Non-pigmented ciliary epithelial cell (primary cell): Measurements from ENCODE around the gene SOCS2.

Source experiments
- DNase-seq: peaks from one replicate; pipeline ENCODE4 v3.0.0-alpha.2; 2010; ENCODE audit warnings: low read depth

The SOCS2 gene

DNA sequence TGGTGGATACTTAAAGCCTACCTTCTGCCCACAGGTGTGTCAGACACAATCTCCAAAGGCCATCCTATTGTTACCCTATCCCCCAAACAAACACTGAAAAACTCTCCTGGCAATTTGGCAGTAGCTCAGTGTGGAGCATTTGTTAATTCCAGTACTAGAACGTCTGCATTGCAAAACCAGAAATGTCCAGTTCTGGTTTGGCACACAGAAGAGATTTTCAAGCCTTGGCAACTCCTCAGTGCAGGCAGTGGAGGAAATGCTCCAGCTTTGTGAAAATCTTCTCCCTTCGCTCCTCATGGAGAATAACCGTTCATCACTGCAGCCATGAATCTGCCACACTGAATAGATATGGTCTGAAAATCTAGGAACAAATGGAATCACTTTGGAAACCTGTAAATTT is 5.3 kb upstream of the SOCS2 start:
- DNase-seq = no peak

GRCh38 chr12:93568091-93568490 is 4.4 kb upstream of the SOCS2 start:
- DNase-seq = no peak

GRCh38 chr12:93569301-93569655 is 3.2 kb upstream of the SOCS2 start:
- no peak for DNase-seq

DNA sequence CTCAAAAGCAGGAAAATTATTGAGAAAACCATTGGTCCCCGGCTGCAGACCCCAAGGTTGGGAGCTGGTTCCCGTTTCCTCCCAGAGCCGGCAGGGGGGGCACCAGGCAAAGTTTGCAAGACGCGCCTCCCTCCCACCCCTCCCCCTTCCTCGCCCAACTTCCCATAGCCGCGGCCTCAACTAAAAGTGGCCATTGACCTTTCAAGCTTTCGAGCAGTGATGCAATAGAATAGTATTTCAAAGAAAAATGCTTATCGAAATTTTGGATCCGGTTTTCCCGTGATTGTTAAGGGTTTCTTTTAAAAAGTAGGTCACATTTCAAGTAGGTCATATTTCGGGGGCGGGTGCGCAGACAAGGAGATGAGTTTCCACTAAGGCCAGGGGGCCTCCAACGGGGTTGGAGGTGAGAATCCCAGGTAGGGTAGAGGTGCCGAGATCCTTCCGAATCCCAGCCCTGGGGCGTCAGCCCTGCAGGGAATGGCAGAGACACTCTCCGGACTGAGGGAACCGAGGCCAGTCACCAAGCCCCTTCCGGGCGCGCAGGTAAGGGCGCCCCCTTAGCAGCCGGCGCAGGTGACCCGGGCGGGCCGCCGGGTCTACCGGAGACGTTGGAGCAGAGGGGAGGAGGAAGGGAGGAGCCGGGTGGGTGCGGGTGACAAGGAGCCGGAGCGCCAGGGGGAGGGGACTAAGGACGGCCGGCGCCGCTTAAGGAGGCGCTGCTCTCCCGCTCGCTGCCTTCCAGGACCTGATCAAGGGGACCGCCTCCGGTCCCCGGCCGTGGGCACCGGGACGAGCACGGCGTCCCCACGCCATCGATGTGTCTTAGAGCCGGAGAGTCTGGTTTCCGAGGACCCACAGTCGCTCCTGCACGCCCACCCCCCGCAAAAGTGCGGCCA is 2.6 kb upstream of the SOCS2 start:
- peak; percentile 48 for DNase-seq

DNA sequence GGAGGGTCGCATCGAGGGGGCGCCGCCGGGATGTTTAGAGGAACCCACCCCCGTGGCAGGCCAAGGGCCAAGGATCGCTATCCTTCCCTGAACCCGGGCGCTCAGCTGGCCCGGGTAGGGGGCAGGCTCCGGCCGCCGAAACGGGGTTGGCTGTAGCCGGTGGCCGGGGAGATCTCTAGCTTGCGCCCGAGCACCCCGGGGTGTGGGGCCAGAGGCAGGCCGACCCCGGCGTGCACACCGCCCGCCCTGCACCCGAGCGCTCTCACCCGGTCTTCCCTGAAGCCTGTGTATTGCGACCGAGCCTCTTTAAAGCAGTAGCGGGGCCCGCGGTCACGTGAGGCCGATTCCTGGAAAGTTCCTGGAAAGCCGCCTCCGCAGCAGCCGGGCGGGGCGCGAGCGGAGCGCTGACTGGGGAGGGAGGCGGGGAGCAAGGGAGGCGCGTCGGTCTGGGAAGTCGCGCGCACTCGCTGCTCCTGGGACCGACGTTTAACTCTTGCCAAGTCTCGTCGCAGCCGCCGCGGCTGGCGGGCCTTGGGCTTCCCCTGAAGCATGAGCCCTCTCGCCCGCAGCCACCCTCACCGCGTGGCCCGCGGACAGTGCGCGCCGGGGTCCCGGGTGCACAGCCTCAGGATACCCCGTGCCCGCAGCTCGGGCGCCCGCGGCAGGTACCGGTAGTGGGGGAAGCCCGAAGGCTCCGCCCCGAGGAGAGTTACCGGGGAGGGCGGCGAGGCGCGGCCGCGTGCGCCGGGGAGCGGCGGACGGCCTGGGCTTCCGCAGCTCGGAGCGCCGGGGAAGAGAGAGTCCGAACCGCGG is 1.7 kb upstream of the SOCS2 start:
- peak; percentile 55 for DNase-seq

GRCh38 chr12:93571365-93571924 is 1.0 kb upstream of the SOCS2 start:
- no peak for DNase-seq

DNA sequence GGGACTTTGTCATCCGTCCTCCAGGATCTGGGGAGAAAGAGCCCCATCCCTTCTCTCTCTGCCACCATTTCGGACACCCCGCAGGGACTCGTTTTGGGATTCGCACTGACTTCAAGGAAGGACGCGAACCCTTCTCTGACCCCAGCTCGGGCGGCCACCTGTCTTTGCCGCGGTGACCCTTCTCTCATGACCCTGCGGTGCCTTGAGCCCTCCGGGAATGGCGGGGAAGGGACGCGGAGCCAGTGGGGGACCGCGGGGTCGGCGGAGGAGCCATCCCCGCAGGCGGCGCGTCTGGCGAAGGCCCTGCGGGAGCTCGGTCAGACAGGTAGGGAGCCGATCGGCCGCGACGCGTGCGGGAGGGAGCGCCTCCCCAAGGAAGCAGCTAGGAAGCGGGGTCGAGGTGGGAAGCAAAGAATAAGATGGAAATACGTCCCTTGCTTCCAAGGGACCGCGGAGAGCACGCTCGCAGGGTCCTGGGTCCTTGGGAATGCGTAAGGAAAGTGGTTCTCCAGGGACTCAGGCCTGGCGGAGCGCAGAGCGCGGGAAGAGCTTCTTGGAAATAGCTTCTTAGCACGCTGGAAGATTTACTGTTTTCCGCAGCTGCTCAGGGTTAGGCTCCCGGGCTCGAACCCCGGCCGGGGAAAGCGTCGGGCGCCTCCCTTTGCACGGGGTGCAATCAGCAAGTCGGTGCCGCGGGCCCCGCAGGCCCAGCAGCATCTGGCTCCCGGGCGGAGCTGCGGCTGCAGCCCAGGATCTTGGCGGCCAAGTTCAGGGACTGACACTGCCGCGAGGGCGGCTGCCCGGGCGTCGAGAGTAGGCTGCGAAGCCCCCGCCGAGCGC is 457 bp downstream of the SOCS2 start:
- DNase-seq = no peak

DNA sequence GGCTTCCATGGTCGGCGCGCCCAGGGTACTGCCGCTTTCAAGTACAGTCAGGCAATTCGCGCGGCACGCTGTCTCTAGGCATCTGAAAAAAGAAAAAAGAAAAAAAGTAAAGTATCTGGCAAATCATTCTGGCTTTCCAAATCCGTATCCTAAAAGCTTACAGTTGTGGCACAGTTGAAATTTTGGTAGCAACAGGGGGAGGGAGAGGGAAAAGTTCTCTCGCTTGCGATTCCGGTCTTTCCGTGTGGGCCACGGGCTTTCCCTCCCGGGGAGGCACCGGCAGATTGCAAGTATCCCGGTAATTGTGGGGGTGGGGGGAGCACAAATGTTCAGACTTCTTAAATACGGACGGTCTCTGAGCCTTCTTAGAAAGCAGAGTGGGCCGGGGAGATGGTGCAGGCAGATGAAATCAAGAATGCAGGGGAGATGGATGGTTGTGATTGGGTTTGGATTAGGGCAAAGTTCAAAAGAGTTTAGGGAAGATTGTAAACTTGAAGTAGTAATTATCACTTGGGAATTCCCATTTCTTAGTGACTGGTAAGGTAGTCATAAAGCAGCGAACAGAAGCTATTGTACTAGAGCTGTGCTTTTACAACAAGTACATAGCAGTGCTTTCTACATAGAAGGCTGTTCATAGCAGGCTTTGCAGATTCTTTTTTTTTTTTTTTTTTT is 1.2 kb downstream of the SOCS2 start:
- no peak for DNase-seq

GRCh38 chr12:93577222-93577621 is 4.7 kb downstream of the SOCS2 start:
- DNase-seq = no peak

DNA sequence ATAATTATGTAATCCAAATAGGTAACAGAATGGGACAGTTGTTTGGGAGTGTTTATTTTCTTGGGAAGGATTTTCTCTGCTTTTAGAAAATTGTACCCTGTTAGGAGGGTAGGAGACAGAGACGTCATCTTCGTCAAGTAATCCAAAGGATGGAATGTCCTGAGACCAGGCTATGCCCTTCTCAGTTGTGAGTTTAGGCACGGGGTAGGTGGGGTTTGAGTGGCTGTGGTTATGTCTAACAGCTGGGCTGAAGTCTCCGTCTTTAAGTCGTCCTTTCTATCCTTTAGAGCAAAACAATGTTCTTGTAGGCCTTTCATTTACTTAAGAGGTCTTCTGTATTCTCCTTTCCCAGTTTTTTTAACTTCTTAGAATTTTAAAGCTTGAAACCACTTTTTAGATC is 5.7 kb downstream of the SOCS2 start:
- no peak for DNase-seq

DNA sequence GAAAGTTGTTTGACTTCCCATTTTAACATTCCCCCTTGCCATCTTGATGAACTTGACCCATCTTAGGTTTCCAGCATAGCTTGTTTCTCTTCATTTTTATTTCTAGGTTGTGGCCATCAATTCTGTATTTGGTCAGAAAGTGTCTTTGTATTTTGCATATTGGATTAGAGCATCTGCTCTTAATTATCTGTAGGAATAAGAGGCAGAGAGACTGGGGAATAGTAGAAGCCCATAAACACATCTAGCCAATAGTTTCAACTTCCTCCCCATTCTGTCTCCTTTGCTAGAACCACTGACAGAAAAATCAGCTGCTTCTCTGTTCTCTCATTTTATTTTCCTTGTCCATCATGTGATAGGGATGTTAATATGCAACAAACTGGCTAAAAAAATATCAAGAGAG is 8.2 kb downstream of the SOCS2 start:
- no peak for DNase-seq

DNA sequence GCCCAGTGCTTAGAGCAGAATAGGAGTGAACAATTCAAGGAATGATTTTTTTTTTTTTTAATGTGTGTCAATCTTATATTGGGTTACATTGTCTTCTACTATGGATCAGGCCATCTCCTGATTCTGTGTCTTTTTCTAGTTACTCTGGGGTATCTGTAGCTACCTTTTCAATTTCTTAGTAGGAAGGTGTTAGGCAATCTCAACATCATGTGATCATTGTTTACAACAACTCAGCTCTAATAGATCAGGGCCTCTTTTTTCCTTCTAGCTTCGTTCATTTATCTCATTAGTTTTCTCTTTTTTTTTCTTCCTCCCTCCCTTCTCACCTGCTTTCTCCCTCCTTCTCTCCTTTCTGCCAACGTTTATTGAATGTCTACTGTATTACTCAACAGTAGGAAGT is 8.9 kb downstream of the SOCS2 start:
- DNase-seq = no peak

- no peak for DNase-seq
These were observed 9.9 kb downstream of the SOCS2 start for GRCh38 chr12:93582351-93582750.

GRCh38 chr12:93583627-93584392 is 11.3 kb downstream of the SOCS2 start:
- DNase-seq = no peak

- DNase-seq = no peak
These were observed 12.8 kb downstream of the SOCS2 start for GRCh38 chr12:93585247-93585646.

- DNase-seq = no peak
These were observed 15.1 kb downstream of the SOCS2 start for GRCh38 chr12:93587611-93588010.

DNA sequence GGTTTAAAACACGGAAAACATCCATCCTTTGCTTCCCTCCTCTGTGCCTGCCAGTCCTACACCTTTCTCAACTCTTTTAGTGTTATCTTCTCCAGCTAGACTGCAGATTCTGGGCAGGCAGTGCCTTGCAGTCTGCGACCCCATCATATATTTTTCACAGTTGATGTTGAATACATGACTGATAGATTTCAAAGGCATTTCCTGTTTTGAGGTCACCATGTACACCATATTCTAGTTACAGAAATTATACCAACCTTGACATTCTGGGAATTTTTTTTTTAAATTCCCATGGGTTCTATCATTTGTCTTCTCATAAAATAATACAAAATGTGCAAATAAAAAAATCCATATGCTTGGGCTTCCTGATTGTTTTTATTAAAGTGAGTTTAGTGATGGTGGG is 16.6 kb downstream of the SOCS2 start:
- no peak for DNase-seq

- DNase-seq = peak; percentile 54
These were observed 18.8 kb downstream of the SOCS2 start for GRCh38 chr12:93591137-93591868.

GRCh38 chr12:93592641-93593406 is 20.3 kb downstream of the SOCS2 start:
- no peak for DNase-seq
